PC-3 (cell line): Measurements from ENCODE around the gene CSF2. TPM values are rescaled to one million over a fixed set of nuclear protein-coding genes. Genes with fewer than 3 reads are reported as not detected.
A peak's percentile ranks its signal among the peaks of the same experiment; 100 is the strongest.

Experiments
- ATAC-seq: fragments of 200-7000 bp; cut with Tn5 transposase; 2 replicates; pipeline ENCODE4 v1.9.1; 2020; ENCODE audit warnings: mild to moderate bottlenecking, moderate library complexity
- BruUV-seq: library from RNA; stranded (reverse); fragments of 400-500 nt; replicated peaks from 2 replicates; lab custom pipeline; 2021; lab: Mats Ljungman, UMichigan
- CTCF ChIA-PET: fragments of 300-600 bp; sonication (Branson Sonifier 250); formaldehyde crosslinking; loops from one replicate; lab custom pipeline; 2022; ENCODE audit warnings: antibody characterized with exemption; lab: Charles Lee
- POLR2A ChIA-PET: fragments of 300-600 bp; sonication (Branson Sonifier 250); formaldehyde crosslinking; loops from one replicate; lab custom pipeline; 2022; ENCODE audit warnings: antibody characterized with exemption; ENCODE audit not compliant: unreplicated experiment; lab: Charles Lee
- DNase-seq: peaks from one replicate; pipeline ENCODE4 v3.0.0-alpha.2; 2015
- H2AFZ ChIP-seq: fragments of 300-600 bp; sonication (generic); 2 replicates; pipeline ENCODE4 v1.6.0; 2016; ENCODE audit warnings: antibody characterized with exemption, low read length
- H3F3A ChIP-seq: fragments of 300-600 bp; sonication (generic); one replicate; pipeline ENCODE4 v1.6.0; 2017; ENCODE audit warnings: antibody characterized with exemption, low read length, control low read depth, mild to moderate bottlenecking; ENCODE audit not compliant: unreplicated experiment
- H3K27ac ChIP-seq: fragments of 300-600 bp; sonication (generic); 2 replicates; pipeline ENCODE4 v1.5.1; 2016; ENCODE audit warnings: mild to moderate bottlenecking, low read length
- H3K27me3 ChIP-seq: fragments of 300-600 bp; sonication (generic); 2 replicates; pipeline ENCODE4 v1.6.1; 2016; ENCODE audit warnings: low read length, mixed read lengths
- H3K36me3 ChIP-seq: fragments of 300-600 bp; sonication (generic); 2 replicates; pipeline ENCODE4 v1.6.1; 2016; ENCODE audit warnings: low read depth, mixed run types, low read length, mixed read lengths
- H3K4me1 ChIP-seq: fragments of 300-600 bp; sonication (generic); 2 replicates; pipeline ENCODE4 v1.5.1; 2016; ENCODE audit warnings: low read length; ENCODE audit not compliant: insufficient read depth
- H3K4me2 ChIP-seq: fragments of 300-600 bp; sonication (generic); 2 replicates; pipeline ENCODE4 v1.6.0; 2016; ENCODE audit warnings: low read length
- H3K4me3 ChIP-seq: fragments of 300-600 bp; sonication (generic); 2 replicates; pipeline ENCODE4 v1.5.1; 2016; ENCODE audit warnings: mild to moderate bottlenecking, low read length, mixed read lengths
- H3K79me2 ChIP-seq: fragments of 300-600 bp; sonication (generic); 2 replicates; pipeline ENCODE4 v1.6.1; 2017; ENCODE audit warnings: low read length, mixed read lengths
- H3K9ac ChIP-seq: fragments of 300-600 bp; sonication (generic); 2 replicates; pipeline ENCODE4 v1.6.0; 2016; ENCODE audit warnings: mild to moderate bottlenecking, low read length
- H3K9me2 ChIP-seq: fragments of 300-600 bp; sonication (generic); replicated peaks from 2 replicates; pipeline ENCODE4 v1.6.1; 2016; ENCODE audit warnings: mixed run types, low read length, mixed read lengths
- H3K9me3 ChIP-seq: fragments of 300-600 bp; sonication (generic); 2 replicates; pipeline ENCODE4 v1.6.1; 2016; ENCODE audit warnings: low read length, mixed read lengths
- H4K20me1 ChIP-seq: fragments of 300-600 bp; sonication (generic); 2 replicates; pipeline ENCODE4 v1.6.1; 2016; ENCODE audit warnings: low read length, mixed read lengths
- CTCF ChIP-seq: fragments of 300-600 bp; sonication (generic); conservative IDR thresholded peaks from 2 replicates; pipeline ENCODE4 v1.5.1; 2017; ENCODE audit warnings: antibody characterized with exemption, low read depth, mild to moderate bottlenecking, low read length
- EZH2 ChIP-seq: fragments of 300-600 bp; sonication (generic); IDR thresholded peaks from one replicate; pipeline ENCODE4 v1.6.1; 2017; ENCODE audit warnings: antibody characterized with exemption, mild to moderate bottlenecking, low read length; ENCODE audit not compliant: unreplicated experiment
- EZH2phosphoT487 ChIP-seq: fragments of 300-600 bp; sonication (generic); IDR thresholded peaks from 2 replicates; pipeline ENCODE4 v1.6.1; 2018; ENCODE audit warnings: mild to moderate bottlenecking, antibody characterized with exemption, low read length, borderline replicate concordance
- intact Hi-C: fragments of 100-400 bp; cut with micrococcal nuclease; formaldehyde crosslinking; loops from 2 replicates; pipeline ENCODE4 v1.9.0; 2023
- total RNA-seq: library from RNA; depleted of rRNA; stranded (reverse); fragments of >200 nt; gene quantifications from 2 replicates; pipeline ENCODE4 v1.2.3, GENCODE V29; 2014

The CSF2 gene
- total RNA-seq, 1 experiment from 2014 or later: 93.6 TPM

- H3K4me3 ChIP-seq: no peak overlapping the region
- no peak overlapping the region for H2AFZ ChIP-seq
- no peaks in the 10 kb centered on the region for H3K79me2 ChIP-seq
- peaks cover 3% of the 10 kb centered on the region for H3F3A ChIP-seq
- POLR2A ChIA-PET: no interaction called here
- H3K36me3 ChIP-seq: no peaks in the 10 kb centered on the region
- H3K27me3 ChIP-seq: no peaks in the 10 kb centered on the region
- CTCF ChIA-PET: no interaction called here
- no peak overlapping the region for H3K4me2 ChIP-seq
- H3K9me2 ChIP-seq: no peaks in the 10 kb centered on the region
- TF ChIP-seq CTCF (no peak), EZH2 (no peak), EZH2phosphoT487 (no peak)
- H4K20me1 ChIP-seq: no peaks in the 10 kb centered on the region
- no TSS peak for BruUV-seq
- no peaks in the 10 kb centered on the region for H3K9me3 ChIP-seq
- H3K27ac ChIP-seq: peak overlapping the region; percentile 29
- H3K9ac ChIP-seq: no peak overlapping the region
- ATAC-seq (no peak), DNase-seq (no peak)
- H3K4me1 ChIP-seq: peaks cover 55% of the 10 kb centered on the region
- intact Hi-C loops: no loop called here
Observed at GRCh38 chr5:132098621-132099020, 25.0 kb downstream of the CSF2 start.

- Histone ChIP-seq H4K20me1 (no peaks in the 10 kb centered on the region), H3K27me3 (no peaks in the 10 kb centered on the region), H3K4me1 (peaks cover 54% of the 10 kb centered on the region), H3K79me2 (no peaks in the 10 kb centered on the region), H3K27ac (peak overlapping the region; percentile 29), H3K9ac (no peak overlapping the region), H3F3A (peaks cover 6% of the 10 kb centered on the region), H2AFZ (no peak overlapping the region), H3K4me3 (no peak overlapping the region), H3K36me3 (no peaks in the 10 kb centered on the region), H3K4me2 (no peak overlapping the region), H3K9me3 (no peaks in the 10 kb centered on the region), H3K9me2 (no peaks in the 10 kb centered on the region)
- BruUV-seq: no TSS peak
- ChIA-PET POLR2A (no interaction called here), CTCF (no interaction called here)
- no peak for DNase-seq
- TF ChIP-seq EZH2: no peak
- intact Hi-C loops: no loop called here
- no peak for ATAC-seq
Observed at GRCh38 chr5:132099076-132099748, 25.6 kb downstream of the CSF2 start.

- Histone ChIP-seq H3K27me3 (no peaks in the 10 kb centered on the region), H3K79me2 (no peaks in the 10 kb centered on the region), H3K4me1 (peaks cover 57% of the 10 kb centered on the region), H3K4me3 (no peak overlapping the region), H3K36me3 (no peaks in the 10 kb centered on the region), H3K9me3 (no peaks in the 10 kb centered on the region), H3K4me2 (no peak overlapping the region), H2AFZ (no peak overlapping the region), H3F3A (peaks cover 6% of the 10 kb centered on the region), H3K27ac (no peak overlapping the region), H4K20me1 (no peaks in the 10 kb centered on the region), H3K9ac (no peak overlapping the region), H3K9me2 (no peaks in the 10 kb centered on the region)
- intact Hi-C loops: no loop called here
- DNase-seq (no peak), ATAC-seq (no peak)
- BruUV-seq: no TSS peak
- TF ChIP-seq CTCF: no peak
- TF ChIP-seq EZH2: no peak
- no peak for TF ChIP-seq EZH2phosphoT487
- ChIA-PET POLR2A (no interaction called here), CTCF (no interaction called here)
Observed at GRCh38 chr5:132099905-132100304, 26.3 kb downstream of the CSF2 start.
